Ectodermal cell (in vitro differentiated cells): ENCODE data around the gene ATP5PO. TPM values are rescaled to one million over a fixed set of nuclear protein-coding genes. Genes with fewer than 3 reads are reported as not detected.

Experiments
- H3K27ac ChIP-seq: 2 replicates; pipeline ENCODE4 v1.7.0; 2013; ENCODE audit warnings: mild to moderate bottlenecking, low read depth, low read length; ENCODE audit not compliant: insufficient read depth, poor library complexity, severe bottlenecking
- H3K27me3 ChIP-seq: 2 replicates; pipeline ENCODE4 v1.7.0; 2013; ENCODE audit warnings: mild to moderate bottlenecking, low read length; ENCODE audit not compliant: insufficient read depth, control insufficient read depth, poor library complexity, severe bottlenecking
- H3K36me3 ChIP-seq: one replicate; pipeline ENCODE4 v1.7.0; 2013; ENCODE audit warnings: low read length; ENCODE audit not compliant: control insufficient read depth, insufficient read depth
- H3K4me1 ChIP-seq: one replicate; pipeline ENCODE4 v1.7.0; 2013; ENCODE audit warnings: low read length; ENCODE audit not compliant: control insufficient read depth, insufficient read depth
- H3K4me3 ChIP-seq: 2 replicates; pipeline ENCODE4 v1.7.0; 2013; ENCODE audit warnings: low read depth, low read length, control low read depth; ENCODE audit not compliant: insufficient read depth
- H3K9me3 ChIP-seq: 2 replicates; pipeline ENCODE4 v1.7.0; 2013; ENCODE audit warnings: mild to moderate bottlenecking, low read length, moderate library complexity; ENCODE audit not compliant: control insufficient read depth
- WGBS, 2 experiments: methylation state at CpG; one replicate each; pipeline ENCODE4 v1.1.7; 2013; ENCODE audit warnings: missing lambda C conversion rate in 2 of 2; 5-methylcytosine and 5-hydroxymethylcytosine counted together
- polyA plus RNA-seq, 4 experiments: library from polyadenylated mRNA; stranded (reverse); fragments of 50-300 nt; gene quantifications; one replicate each; pipeline ENCODE4 v1.2.3, GENCODE V29; 2013

The ATP5PO gene, protein sequence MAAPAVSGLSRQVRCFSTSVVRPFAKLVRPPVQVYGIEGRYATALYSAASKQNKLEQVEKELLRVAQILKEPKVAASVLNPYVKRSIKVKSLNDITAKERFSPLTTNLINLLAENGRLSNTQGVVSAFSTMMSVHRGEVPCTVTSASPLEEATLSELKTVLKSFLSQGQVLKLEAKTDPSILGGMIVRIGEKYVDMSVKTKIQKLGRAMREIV
- polyA plus RNA-seq (2013, experiment 1 of 4): 349 TPM
- 353 TPM for polyA plus RNA-seq (2013, experiment 2 of 4)
- 329 TPM for polyA plus RNA-seq (2013, experiment 3 of 4)
- 381 TPM for polyA plus RNA-seq (2013, experiment 4 of 4)

DNA sequence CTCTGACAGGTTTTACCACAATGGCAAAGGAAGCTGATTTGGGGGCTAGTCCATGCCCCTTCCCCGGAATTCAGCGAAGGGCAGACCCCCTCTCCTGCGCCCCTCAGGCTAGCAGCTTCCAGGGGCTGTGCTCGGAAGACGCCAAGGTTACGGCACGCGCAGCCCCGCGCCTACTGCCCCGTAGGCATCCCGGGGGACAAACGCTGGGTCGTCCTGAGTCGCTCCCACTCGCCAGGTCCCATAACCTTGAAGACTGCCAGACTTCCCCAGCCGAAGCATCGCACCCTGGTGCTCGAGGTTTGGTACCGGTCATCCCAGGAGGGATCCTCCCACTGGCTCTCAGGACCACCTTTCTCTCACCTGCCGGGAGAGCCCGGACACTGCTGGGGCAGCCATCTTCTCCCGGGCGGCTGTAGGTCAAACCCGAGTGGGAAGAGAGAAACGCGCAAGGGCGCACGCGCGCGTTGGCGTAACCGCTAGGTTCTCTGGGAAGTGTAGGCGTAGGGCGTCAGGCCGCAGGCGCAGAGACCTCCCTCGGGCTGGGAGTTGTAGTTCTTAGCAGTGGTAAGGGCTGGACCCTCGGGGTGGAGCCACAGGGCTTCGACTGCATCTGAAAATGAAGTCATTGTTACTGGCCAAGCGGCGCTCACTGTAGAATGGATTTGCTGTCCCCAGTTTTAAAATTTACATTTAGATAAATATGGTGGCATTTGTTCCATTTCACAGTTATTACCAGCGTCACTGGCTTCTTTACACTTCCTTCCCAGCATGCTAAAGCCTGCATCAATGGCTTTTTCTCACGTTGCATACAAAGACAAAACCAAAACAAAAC lies at the start of gene ATP5PO:
ATP5PO (minus strand) TSS at position 437 of the 832 bp plus-strand sequence; CDS start at position 396, 41 bp downstream.
- Histone ChIP-seq H3K27ac (peak within 1 kb of the TSS; percentile 38), H3K27me3 (no peaks in the 10 kb centered on the region), H3K36me3 (peaks cover 10% of the 10 kb centered on the region), H3K4me1 (peaks cover 5% of the 10 kb centered on the region), H3K4me3 (peak within 1 kb of the TSS; percentile 99), H3K9me3 (no peaks in the 10 kb centered on the region)
- 1 to 2% methylated on average over 45 of the region's 45 CpGs for WGBS, 2 experiments

DNA sequence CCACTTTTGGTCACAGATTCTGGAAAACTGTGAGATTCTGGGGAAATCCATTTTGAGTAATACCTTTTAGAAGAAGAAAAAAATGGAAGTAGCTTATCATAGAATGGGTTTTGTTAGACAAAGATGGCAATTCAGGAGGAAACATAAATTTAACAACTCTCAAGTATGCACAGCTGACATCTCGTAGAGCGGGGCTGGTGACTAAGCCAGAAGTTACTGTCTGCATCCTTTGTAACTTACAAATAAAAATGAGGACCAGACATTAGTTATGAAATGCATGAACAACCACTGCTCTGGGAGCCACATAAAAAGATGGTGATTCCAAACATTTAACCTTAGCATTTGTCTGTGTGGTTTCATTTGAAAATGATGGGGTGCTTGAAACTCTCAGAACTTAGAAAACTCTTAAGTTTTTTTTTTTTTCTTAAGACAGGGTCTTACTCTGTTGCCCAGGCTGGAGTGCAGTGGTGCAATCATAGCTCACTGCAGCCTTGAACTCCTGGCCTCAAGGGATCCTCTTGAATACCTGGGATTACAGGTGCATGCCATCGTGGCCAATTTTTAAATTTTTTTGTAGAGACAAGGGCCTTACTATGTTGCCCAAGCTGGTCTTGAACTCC lies 49.2 kb upstream of the ATP5PO start:
- Histone ChIP-seq H3K4me1 (peaks cover 3% of the 10 kb centered on the region), H3K4me3 (no peak overlapping the region), H3K27ac (no peak overlapping the region), H3K9me3 (no peaks in the 10 kb centered on the region), H3K36me3 (no peaks in the 10 kb centered on the region), H3K27me3 (no peaks in the 10 kb centered on the region)
- WGBS, 2 experiments: 93 to 94% methylated on average over 3 of the region's 3 CpGs

DNA sequence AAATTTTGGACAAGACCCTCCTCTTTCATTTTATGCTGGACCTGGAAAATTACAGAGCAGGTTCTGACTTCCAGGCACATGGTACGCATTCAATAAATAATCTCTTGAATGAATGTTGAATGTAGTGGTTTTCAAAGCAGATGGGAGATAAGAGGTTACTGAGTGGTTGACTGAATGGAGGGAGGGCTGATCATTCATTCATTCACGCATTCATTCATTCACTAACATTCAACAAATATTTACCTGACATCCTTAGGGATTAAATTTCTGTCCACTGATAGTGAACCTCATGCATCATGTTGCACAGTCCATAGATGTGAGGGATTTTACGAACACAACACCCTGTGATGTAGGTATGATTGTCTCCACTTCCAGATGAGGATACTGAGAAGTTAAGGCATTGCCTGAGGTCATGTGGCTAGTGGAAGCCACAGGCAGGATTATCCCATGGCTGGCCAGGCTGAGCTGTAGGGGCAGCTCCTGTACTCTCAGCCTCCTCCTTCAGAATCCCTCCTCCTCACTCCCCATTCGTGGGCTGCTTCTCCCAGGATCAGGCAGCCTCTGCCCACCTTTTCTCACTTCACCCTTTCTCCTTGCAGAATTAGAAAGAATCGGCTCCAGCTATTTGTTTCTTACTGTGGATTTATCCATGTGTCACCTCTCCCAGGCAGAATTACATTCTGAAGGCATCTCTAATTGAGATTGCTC lies 48.4 kb upstream of the ATP5PO start:
- peaks cover 3% of the 10 kb centered on the region for H3K4me1 ChIP-seq
- 86 to 89% methylated on average over 5 of the region's 5 CpGs for WGBS, 2 experiments
- no peak overlapping the region for H3K27ac ChIP-seq
- H3K9me3 ChIP-seq: no peaks in the 10 kb centered on the region
- no peaks in the 10 kb centered on the region for H3K27me3 ChIP-seq
- H3K36me3 ChIP-seq: no peaks in the 10 kb centered on the region
- H3K4me3 ChIP-seq: no peak overlapping the region

DNA sequence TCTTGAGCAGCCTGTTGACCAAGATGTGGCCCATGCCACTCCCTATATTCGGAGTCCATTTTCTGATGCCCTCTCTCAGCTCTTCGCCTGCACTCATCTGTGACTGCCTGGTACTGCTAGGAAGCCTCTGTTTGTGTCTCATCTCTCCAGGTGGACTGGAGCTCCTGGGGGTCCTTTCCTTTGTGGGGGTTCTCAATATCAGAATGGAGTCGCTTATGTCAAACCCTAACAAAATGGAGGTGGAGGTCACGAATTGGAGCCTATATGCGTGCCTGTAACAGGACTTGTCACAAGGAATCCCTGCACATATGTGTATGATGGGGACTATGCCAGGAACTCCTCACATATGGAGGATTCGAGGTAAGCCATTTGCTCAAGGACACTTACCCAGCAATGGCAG lies 46.7 kb upstream of the ATP5PO start:
- Histone ChIP-seq H3K36me3 (no peaks in the 10 kb centered on the region), H3K4me3 (no peak overlapping the region), H3K4me1 (peaks cover 3% of the 10 kb centered on the region), H3K27ac (no peak overlapping the region), H3K9me3 (no peaks in the 10 kb centered on the region), H3K27me3 (no peaks in the 10 kb centered on the region)
- WGBS, 2 experiments: 95 to 96% methylated on average over 6 of the region's 6 CpGs

DNA sequence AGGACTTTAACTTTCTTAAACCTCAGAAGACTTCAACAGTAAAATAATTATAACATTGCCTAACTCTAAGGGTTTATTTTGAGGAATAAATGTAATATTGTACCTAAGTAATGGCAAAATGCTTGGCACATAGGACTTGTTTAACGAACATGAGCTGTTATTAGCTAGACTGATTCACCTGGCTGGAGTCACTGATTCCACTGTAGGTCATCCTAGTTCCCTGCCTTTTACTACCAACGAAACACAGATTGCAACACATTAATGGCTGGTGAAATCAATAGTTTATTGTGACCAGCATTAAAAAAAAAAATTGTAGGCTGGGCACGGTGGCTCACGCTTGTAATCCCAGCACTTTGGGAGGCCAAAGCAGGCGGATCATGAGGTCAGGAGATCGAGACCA lies 45.5 kb upstream of the ATP5PO start:
- WGBS, 2 experiments: 76 to 83% methylated on average over 6 of the region's 6 CpGs
- no peaks in the 10 kb centered on the region for H3K9me3 ChIP-seq
- no peak overlapping the region for H3K4me3 ChIP-seq
- no peak overlapping the region for H3K27ac ChIP-seq
- H3K36me3 ChIP-seq: no peaks in the 10 kb centered on the region
- H3K27me3 ChIP-seq: no peaks in the 10 kb centered on the region
- H3K4me1 ChIP-seq: no peaks in the 10 kb centered on the region

DNA sequence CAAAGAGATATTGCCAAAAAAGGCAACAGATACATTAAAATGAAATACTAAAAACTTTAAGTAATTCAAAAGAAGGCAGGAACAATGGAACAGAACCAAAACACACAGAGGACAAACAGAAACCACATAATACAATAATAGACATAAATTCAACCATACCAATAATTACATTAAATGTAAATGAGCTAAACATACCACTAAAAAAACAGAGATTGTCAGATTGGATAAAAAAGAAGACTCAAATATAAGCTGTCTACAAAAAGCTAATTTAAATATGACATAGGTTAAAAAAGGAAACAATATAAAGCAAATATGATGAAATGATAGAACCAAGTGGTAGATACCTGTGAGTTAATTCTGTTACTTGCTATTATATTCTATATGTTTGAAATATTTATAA lies 44.1 kb upstream of the ATP5PO start:
- H3K9me3 ChIP-seq: no peaks in the 10 kb centered on the region
- no peaks in the 10 kb centered on the region for H3K4me1 ChIP-seq
- no peaks in the 10 kb centered on the region for H3K36me3 ChIP-seq
- H3K4me3 ChIP-seq: no peak overlapping the region
- no peaks in the 10 kb centered on the region for H3K27me3 ChIP-seq
- no peak overlapping the region for H3K27ac ChIP-seq

DNA sequence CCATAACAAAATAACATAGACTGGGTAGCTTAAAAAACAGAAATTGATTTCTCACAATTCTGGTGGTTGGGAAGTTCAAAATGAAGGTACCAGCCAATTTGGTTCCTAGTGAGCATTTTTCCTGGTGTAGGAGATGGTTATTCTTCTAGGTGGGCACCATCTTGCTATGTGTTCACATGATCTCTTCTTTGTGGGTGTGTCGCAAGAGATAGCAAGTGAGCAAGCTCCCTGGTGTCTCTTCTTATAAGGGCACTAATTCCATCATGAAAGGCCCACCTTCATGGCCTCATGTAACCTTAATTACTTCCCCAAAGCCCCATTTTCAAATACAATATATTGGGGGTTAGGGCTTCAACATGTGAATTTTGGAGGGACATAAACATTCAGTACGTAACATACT lies 38.8 kb upstream of the ATP5PO start:
- Histone ChIP-seq H3K27ac (no peak overlapping the region), H3K4me1 (peaks cover 1% of the 10 kb centered on the region), H3K4me3 (no peak overlapping the region), H3K27me3 (no peaks in the 10 kb centered on the region), H3K36me3 (no peaks in the 10 kb centered on the region), H3K9me3 (no peaks in the 10 kb centered on the region)
- 95 to 100% methylated on average over 2 of the region's 2 CpGs for WGBS, 2 experiments

DNA sequence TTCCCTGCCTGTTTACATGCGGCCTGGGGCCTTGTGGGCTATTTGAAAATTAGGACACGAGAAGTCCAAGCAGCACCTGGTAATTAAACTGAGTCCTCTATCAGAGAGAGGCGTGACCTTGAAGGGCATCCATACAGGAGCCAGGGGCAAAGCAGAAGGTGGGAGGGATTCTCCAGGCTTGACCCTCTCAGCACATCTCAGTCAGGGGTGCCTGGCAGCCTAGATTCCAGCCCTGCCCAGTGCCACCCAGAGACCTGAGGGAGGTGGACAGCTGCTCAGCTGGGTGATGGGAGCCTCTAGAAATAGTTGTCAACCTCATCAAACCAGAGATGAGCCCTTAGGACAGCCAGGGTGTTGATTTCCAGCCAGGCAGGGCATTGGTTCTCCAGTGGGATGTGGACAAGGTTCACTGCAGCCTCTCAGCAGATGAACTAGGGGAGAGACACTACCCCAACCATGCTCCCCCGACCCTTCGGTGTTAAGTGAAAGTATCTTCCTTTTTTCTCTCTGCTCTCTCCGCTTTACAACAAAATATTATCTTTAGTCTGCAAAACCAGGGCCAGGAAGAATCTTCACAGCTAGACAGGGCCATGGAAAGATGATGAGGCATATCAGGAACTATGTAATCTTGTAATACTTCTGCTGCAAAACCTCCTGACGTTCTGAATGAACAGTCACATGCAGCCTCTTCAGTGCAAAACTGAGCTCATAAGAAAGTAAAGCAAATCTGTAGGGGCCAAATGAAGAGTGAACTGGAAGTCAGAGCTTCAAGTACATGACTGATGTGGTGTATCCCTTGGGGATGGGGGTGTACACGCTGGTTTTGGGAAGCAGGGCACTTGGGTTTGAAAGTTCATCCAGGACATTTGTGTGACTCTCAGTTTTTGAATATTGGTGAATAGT lies 35.9 kb upstream of the ATP5PO start:
- WGBS, 2 experiments: 96 to 97% methylated on average over 7 to 8 of the region's 8 CpGs
- Histone ChIP-seq H3K36me3 (no peaks in the 10 kb centered on the region), H3K9me3 (no peaks in the 10 kb centered on the region), H3K4me3 (no peak overlapping the region), H3K27ac (no peak overlapping the region), H3K4me1 (peaks cover 30% of the 10 kb centered on the region), H3K27me3 (no peaks in the 10 kb centered on the region)

DNA sequence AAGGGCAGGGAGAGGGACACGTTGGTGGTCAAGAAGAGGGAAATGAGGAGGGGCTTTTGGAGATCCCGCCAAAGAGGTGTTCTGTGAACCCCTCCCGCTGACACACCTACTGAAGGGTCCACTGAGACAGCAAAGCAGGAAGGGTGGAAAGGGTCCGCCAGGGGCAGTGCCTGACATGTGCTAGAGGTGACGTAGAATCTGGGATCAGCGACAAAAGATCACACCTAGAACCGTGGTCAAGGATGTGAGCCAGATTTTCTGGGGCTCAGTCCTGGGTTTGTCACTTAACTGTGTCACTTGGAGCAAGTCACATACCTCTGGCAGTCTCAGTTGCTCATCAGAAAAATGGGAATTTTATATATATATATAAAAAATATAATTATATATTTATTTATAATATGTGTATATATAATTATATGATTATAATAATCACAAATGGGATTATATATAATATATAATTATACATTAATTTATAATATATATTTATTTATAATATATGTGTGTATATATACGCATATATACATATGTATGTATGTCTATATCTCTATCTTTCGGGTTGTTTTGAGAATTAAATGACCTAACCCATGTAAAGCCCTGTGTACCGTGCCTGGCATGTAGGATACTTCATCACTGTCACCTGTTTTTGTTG lies 35.0 kb upstream of the ATP5PO start:
- no peaks in the 10 kb centered on the region for H3K27me3 ChIP-seq
- H3K27ac ChIP-seq: no peak overlapping the region
- peaks cover 31% of the 10 kb centered on the region for H3K4me1 ChIP-seq
- 86 to 88% methylated on average over 9 to 10 of the region's 10 CpGs for WGBS, 2 experiments
- no peak overlapping the region for H3K4me3 ChIP-seq
- no peaks in the 10 kb centered on the region for H3K9me3 ChIP-seq
- H3K36me3 ChIP-seq: no peaks in the 10 kb centered on the region
